Loucy (cell line): Measurements from ENCODE around the gene VAMP1.
"Not testable (repeated sequence)": the region's sequence is repeated elsewhere in the genome, so short reads cannot be mapped to it uniquely, and the experiment has no call there.

ENCODE experiments used
- H2AFZ ChIP-seq: fragments of 200-600 bp; sonication (generic); 2 replicates; pipeline ENCODE4 v1.6.0; 2016; ENCODE audit warnings: antibody characterized with exemption, mild to moderate bottlenecking, low read length, moderate library complexity
- H3F3A ChIP-seq: fragments of 200-600 bp; 2 replicates; pipeline ENCODE4 v1.6.0; 2016; ENCODE audit warnings: antibody characterized with exemption, low read depth, mild to moderate bottlenecking
- H3K27me3 ChIP-seq: fragments of 200-600 bp; sonication (generic); 2 replicates; pipeline ENCODE4 v1.6.1; 2014; ENCODE audit warnings: low read length, mild to moderate bottlenecking; ENCODE audit not compliant: insufficient read depth, poor library complexity, severe bottlenecking
- H3K36me3 ChIP-seq: fragments of 200-600 bp; sonication (generic); 2 replicates; pipeline ENCODE4 v1.6.1; 2016; ENCODE audit warnings: low read length; ENCODE audit not compliant: insufficient read depth
- H3K4me1 ChIP-seq: fragments of 200-600 bp; sonication (generic); 2 replicates; pipeline ENCODE4 v1.5.1; 2014; ENCODE audit warnings: low read length, mild to moderate bottlenecking; ENCODE audit not compliant: insufficient read depth, poor library complexity, severe bottlenecking
- H3K4me2 ChIP-seq: fragments of 200-600 bp; sonication (generic); 2 replicates; pipeline ENCODE4 v1.6.0; 2014; ENCODE audit warnings: antibody characterized with exemption, low read length, low read depth, mild to moderate bottlenecking; ENCODE audit not compliant: poor library complexity, severe bottlenecking
- H3K4me3 ChIP-seq: fragments of 200-600 bp; sonication (generic); 2 replicates; pipeline ENCODE4 v1.5.1; 2014; ENCODE audit warnings: low read length, mild to moderate bottlenecking, mixed read lengths; ENCODE audit not compliant: poor library complexity, severe bottlenecking
- H3K79me2 ChIP-seq: fragments of 200-600 bp; sonication (generic); 2 replicates; pipeline ENCODE4 v1.6.1; 2014; ENCODE audit warnings: low read length; ENCODE audit not compliant: insufficient read depth
- H3K9ac ChIP-seq: fragments of 200-600 bp; sonication (generic); 2 replicates; pipeline ENCODE4 v1.6.0; 2014; ENCODE audit warnings: mild to moderate bottlenecking, low read depth, low read length, moderate library complexity; ENCODE audit not compliant: poor library complexity, severe bottlenecking
- H3K9me2 ChIP-seq: fragments of 200-600 bp; sonication (generic); replicated peaks from 2 replicates; pipeline ENCODE4 v1.6.1; 2016; ENCODE audit warnings: low read depth, low read length, mixed read lengths
- H3K9me3 ChIP-seq: fragments of 200-600 bp; sonication (generic); 2 replicates; pipeline ENCODE4 v1.6.1; 2014; ENCODE audit warnings: mild to moderate bottlenecking, antibody characterized with exemption, low read length, low read depth; ENCODE audit not compliant: insufficient read depth
- H4K20me1 ChIP-seq: fragments of 200-600 bp; sonication (generic); 2 replicates; pipeline ENCODE4 v1.6.0; 2014; ENCODE audit warnings: antibody characterized with exemption, low read length, mild to moderate bottlenecking; ENCODE audit not compliant: insufficient read depth, poor library complexity, severe bottlenecking
- CTCF ChIP-seq: fragments of 200-600 bp; sonication (generic); conservative IDR thresholded peaks from 2 replicates; pipeline ENCODE4 v1.5.1; 2014; ENCODE audit warnings: mild to moderate bottlenecking, antibody characterized with exemption, low read length
- EZH2phosphoT487 ChIP-seq: fragments of 200-600 bp; IDR thresholded peaks from 2 replicates; pipeline ENCODE4 v1.6.1; 2018; ENCODE audit warnings: antibody characterized with exemption, mild to moderate bottlenecking, moderate library complexity, borderline replicate concordance

Gene VAMP1

GRCh38 chr12:6478416-6478815, 7.9 kb upstream of the VAMP1 start:
- H4K20me1 ChIP-seq = no peaks in the 10 kb centered on the region
- H3F3A ChIP-seq = no peaks in the 10 kb centered on the region
- H3K9me2 ChIP-seq = no peaks in the 10 kb centered on the region
- TF ChIP-seq CTCF (no peak), EZH2phosphoT487 (no peak)
- no peak overlapping the region for H2AFZ ChIP-seq
- no peak overlapping the region for H3K9ac ChIP-seq
- H3K4me2 ChIP-seq = no peak overlapping the region
- H3K79me2 ChIP-seq = no peaks in the 10 kb centered on the region
- H3K27me3 ChIP-seq = no peaks in the 10 kb centered on the region
- no peak overlapping the region for H3K4me3 ChIP-seq
- no peaks in the 10 kb centered on the region for H3K9me3 ChIP-seq
- H3K36me3 ChIP-seq = no peaks in the 10 kb centered on the region
- no peaks in the 10 kb centered on the region for H3K4me1 ChIP-seq

- H3K9me2 ChIP-seq, H3K79me2 ChIP-seq, H3K4me2 ChIP-seq, H4K20me1 ChIP-seq, H3K36me3 ChIP-seq, H3K27me3 ChIP-seq, H3K9ac ChIP-seq, H3K9me3 ChIP-seq, H3K4me1 ChIP-seq, H2AFZ ChIP-seq, H3F3A ChIP-seq, H3K4me3 ChIP-seq: not testable (repeated sequence)
Observed at GRCh38 chr12:6477601-6478377, 7.3 kb upstream of the VAMP1 start.

GRCh38 chr12:6476489-6476888, 6.0 kb upstream of the VAMP1 start:
- peaks cover 5% of the 10 kb centered on the region for H3K4me1 ChIP-seq

GRCh38 chr12:6475233-6475975, 4.9 kb upstream of the VAMP1 start:
- H4K20me1 ChIP-seq, H3K36me3 ChIP-seq, H2AFZ ChIP-seq, H3K4me2 ChIP-seq, H3F3A ChIP-seq, H3K27me3 ChIP-seq, H3K79me2 ChIP-seq, H3K9me2 ChIP-seq, H3K4me3 ChIP-seq, H3K9me3 ChIP-seq, H3K9ac ChIP-seq: not testable (repeated sequence)
- peaks cover 11% of the 10 kb centered on the region for H3K4me1 ChIP-seq

More at GRCh38 chr12:6476489-6476888, 6.0 kb upstream of the VAMP1 start:
- no peaks in the 10 kb centered on the region for H4K20me1 ChIP-seq
- H3F3A ChIP-seq = no peaks in the 10 kb centered on the region
- H2AFZ ChIP-seq = no peak overlapping the region
- no peak overlapping the region for H3K4me2 ChIP-seq
- no peak for TF ChIP-seq CTCF
- no peak for TF ChIP-seq EZH2phosphoT487
- H3K79me2 ChIP-seq = no peaks in the 10 kb centered on the region
- no peak overlapping the region for H3K9ac ChIP-seq
- no peak overlapping the region for H3K4me3 ChIP-seq
- H3K36me3 ChIP-seq = no peaks in the 10 kb centered on the region
- H3K9me2 ChIP-seq = no peaks in the 10 kb centered on the region
- H3K9me3 ChIP-seq = no peaks in the 10 kb centered on the region
- H3K27me3 ChIP-seq = no peaks in the 10 kb centered on the region
